Measurements from ENCODE around the gene ZNF782. TPM values are rescaled to one million over a fixed set of nuclear protein-coding genes. Genes with fewer than 3 reads are reported as not detected.

ZNF782 gene
- total and polyA plus RNA-seq, 2 donors (not counting 3 experiments of a cell fraction or from before 2014, with no cell fraction given), result 0.97 to 3.6 TPM

DNA sequence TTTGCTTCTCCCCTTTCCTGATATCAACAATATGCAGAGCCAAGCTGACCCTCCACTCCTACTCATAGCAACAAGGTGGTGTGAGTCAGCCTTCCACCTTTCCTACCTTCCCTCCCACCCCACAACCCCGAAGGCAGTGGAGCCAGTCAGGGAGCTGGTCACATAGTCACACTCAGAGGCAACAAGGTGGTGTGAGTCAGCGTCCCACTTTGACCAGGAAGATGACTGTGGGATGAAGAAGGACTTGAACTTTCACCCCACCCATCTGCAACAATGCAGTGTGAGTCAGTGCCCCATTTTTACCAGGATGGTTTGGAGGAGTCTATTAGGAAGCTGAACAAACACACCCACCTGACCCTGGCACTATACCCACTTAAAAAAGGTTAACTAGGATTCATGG is 30.1 kb upstream of the ZNF782 start:
- ChIA-PET CTCF (interaction anchor here (0.8 to 1.1 kb wide), 2 partner anchors 9 to 27 kb away, joined by 3 to 4 read pairs; no protein-coding TSS in a partner anchor), POLR2A (no interaction called here)
- Histone ChIP-seq H3K4me1 (ENCODE audit: control insufficient read depth, extremely low read depth, insufficient read depth, low read length) (peaks cover 13% of the 10 kb centered on the region), H3K9me3 (replicated peaks; ENCODE audit: control insufficient read depth, insufficient read depth, low read length) (no peaks in the 10 kb centered on the region), H3K27me3 (ENCODE audit: control insufficient read depth in 2 of 2, insufficient read depth in 2 of 2, low read length in 2 of 2) (no peaks in the 10 kb centered on the region), H4K20me1 (replicated peaks; ENCODE audit: control insufficient read depth, extremely low read depth, insufficient read depth, low read length) (no peaks in the 10 kb centered on the region), H3K9ac (replicated peaks; ENCODE audit: extremely low read depth, insufficient read depth, low read length) (no peak overlapping the region), H3K4me3 (replicated peaks in 1 of 3; ENCODE audit: insufficient read depth in 1 of 3, low read depth in 1 of 3, low read length in 3 of 3) (no peak overlapping the region), H3K36me3 (ENCODE audit: control insufficient read depth in 2 of 2, extremely low read depth in 1 of 2, insufficient read depth in 2 of 2, low read length in 2 of 2) (no peaks in the 10 kb centered on the region), H3K79me2 (ENCODE audit: control insufficient read depth, insufficient read depth, low read length) (no peaks in the 10 kb centered on the region), H3K9me1 (replicated peaks; ENCODE audit: control insufficient read depth, extremely low read depth, insufficient read depth, low read length) (no peaks in the 10 kb centered on the region), H3K27ac (ENCODE audit: insufficient read depth, low read depth, low read length) (no peak overlapping the region), H2AFZ (ENCODE audit: low read depth, low read length) (no peak overlapping the region), H3K4me2 (ENCODE audit: insufficient read depth, low read length) (no peak overlapping the region)
- DNase-seq (ENCODE audit: low read depth, low spot score), result peak; percentile 80
- intact Hi-C loops (cut with micrococcal nuclease) (no loop called here), dilution Hi-C loops (cut with MboI; ENCODE audit: extremely low pct_ligation_motif_present, low sequenced_read_pairs) (no loop called here)
- BruUV-seq (replicated peaks), result no TSS peak
- peak; percentile 87 for FAIRE-seq
- no peak for TF ChIP-seq POLR2A (IDR thresholded peaks at IDR 0.05; ENCODE audit: low read depth, low read length)
- TF ChIP-seq EZH2 (IDR thresholded peaks at IDR 0.05; ENCODE audit: borderline replicate concordance, low read depth, low read length, severe bottlenecking), result no peak
- TF ChIP-seq FOS (IDR thresholded peaks at IDR 0.05; ENCODE audit: borderline replicate concordance, insufficient read depth, low read length), result peak; percentile 98
- TF ChIP-seq POLR2AphosphoS5 (IDR thresholded peaks at IDR 0.05; ENCODE audit: insufficient read depth, low read depth, low read length), result peak; percentile 70
- TF ChIP-seq MYC (IDR thresholded peaks at IDR 0.05; ENCODE audit: low read depth, low read length), result no peak
- TF ChIP-seq JUN (IDR thresholded peaks at IDR 0.05; ENCODE audit: borderline replicate concordance, insufficient read depth, insufficient read length, low read depth), result peak; percentile 70
- TF ChIP-seq GATA2 (IDR thresholded peaks at IDR 0.05; ENCODE audit: insufficient read depth, insufficient read length, low read depth, low read length), result peak; percentile 37

DNA sequence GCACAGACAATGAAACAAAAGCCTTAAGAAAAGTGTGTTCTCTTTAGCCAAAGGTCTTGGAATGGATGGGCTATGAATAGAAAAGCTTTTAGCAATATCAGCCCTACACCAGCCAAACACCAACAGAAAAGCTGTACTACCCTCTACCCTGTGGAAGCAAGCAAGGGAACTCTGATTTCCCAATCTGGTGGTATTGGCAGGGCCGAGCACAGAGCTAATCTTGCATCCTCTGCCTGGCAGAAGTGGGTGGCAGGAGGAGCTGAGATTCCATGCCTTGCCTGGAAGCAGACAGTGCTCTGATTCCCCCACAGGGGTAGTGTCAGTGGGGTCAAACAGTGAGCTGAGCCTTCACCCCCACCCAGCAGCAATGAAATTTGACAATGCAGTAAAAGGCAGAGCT is 29.6 kb upstream of the ZNF782 start:
- no peak overlapping the region for H2AFZ ChIP-seq (ENCODE audit: low read depth, low read length)

More for the DNA sequence above, 29.6 kb upstream of the ZNF782 start:
- no peaks in the 10 kb centered on the region for H3K9me1 ChIP-seq (replicated peaks; ENCODE audit: control insufficient read depth, extremely low read depth, insufficient read depth, low read length)
- FAIRE-seq (no peak), DNase-seq (ENCODE audit: low read depth, low spot score) (no peak)
- no peaks in the 10 kb centered on the region for H3K79me2 ChIP-seq (ENCODE audit: control insufficient read depth, insufficient read depth, low read length)
- H3K9ac ChIP-seq (replicated peaks; ENCODE audit: extremely low read depth, insufficient read depth, low read length), result no peak overlapping the region
- dilution Hi-C loops (cut with MboI; ENCODE audit: extremely low pct_ligation_motif_present, low sequenced_read_pairs) (no loop called here), intact Hi-C loops (cut with micrococcal nuclease) (no loop called here)
- POLR2A ChIA-PET, result interaction anchor here (0.9 kb wide), 1 partner anchor 743 kb away, joined by 3 read pairs; no protein-coding TSS in a partner anchor
- CTCF ChIA-PET, result interaction anchor here (1.1 kb wide), 1 partner anchor 9 kb away, joined by 4 read pairs; no protein-coding TSS in a partner anchor
- H3K4me2 ChIP-seq (ENCODE audit: insufficient read depth, low read length), result no peak overlapping the region
- H3K27ac ChIP-seq (ENCODE audit: insufficient read depth, low read depth, low read length), result no peak overlapping the region
- TF ChIP-seq, protein P1, sequence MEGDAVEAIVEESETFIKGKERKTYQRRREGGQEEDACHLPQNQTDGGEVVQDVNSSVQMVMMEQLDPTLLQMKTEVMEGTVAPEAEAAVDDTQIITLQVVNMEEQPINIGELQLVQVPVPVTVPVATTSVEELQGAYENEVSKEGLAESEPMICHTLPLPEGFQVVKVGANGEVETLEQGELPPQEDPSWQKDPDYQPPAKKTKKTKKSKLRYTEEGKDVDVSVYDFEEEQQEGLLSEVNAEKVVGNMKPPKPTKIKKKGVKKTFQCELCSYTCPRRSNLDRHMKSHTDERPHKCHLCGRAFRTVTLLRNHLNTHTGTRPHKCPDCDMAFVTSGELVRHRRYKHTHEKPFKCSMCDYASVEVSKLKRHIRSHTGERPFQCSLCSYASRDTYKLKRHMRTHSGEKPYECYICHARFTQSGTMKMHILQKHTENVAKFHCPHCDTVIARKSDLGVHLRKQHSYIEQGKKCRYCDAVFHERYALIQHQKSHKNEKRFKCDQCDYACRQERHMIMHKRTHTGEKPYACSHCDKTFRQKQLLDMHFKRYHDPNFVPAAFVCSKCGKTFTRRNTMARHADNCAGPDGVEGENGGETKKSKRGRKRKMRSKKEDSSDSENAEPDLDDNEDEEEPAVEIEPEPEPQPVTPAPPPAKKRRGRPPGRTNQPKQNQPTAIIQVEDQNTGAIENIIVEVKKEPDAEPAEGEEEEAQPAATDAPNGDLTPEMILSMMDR (IDR thresholded peaks at IDR 0.05; ENCODE audit: extremely low read depth in 1 of 2, insufficient read depth in 1 of 2, low read depth in 1 of 2, low read length in 2 of 2), result no peak
- TF ChIP-seq MYC (IDR thresholded peaks at IDR 0.05; ENCODE audit: low read depth, low read length), result no peak
- no peak for TF ChIP-seq FOS (IDR thresholded peaks at IDR 0.05; ENCODE audit: borderline replicate concordance, insufficient read depth, low read length)
- no peaks in the 10 kb centered on the region for H3K36me3 ChIP-seq (ENCODE audit: control insufficient read depth in 2 of 2, extremely low read depth in 1 of 2, insufficient read depth in 2 of 2, low read length in 2 of 2)
- H3K4me3 ChIP-seq (replicated peaks in 1 of 3; ENCODE audit: insufficient read depth in 1 of 3, low read depth in 1 of 3, low read length in 3 of 3), result no peak overlapping the region
- H3K9me3 ChIP-seq (replicated peaks; ENCODE audit: control insufficient read depth, insufficient read depth, low read length), result no peaks in the 10 kb centered on the region
- H3K27me3 ChIP-seq (ENCODE audit: control insufficient read depth in 2 of 2, insufficient read depth in 2 of 2, low read length in 2 of 2), result no peaks in the 10 kb centered on the region
- H4K20me1 ChIP-seq (replicated peaks; ENCODE audit: control insufficient read depth, extremely low read depth, insufficient read depth, low read length), result no peaks in the 10 kb centered on the region
- H3K4me1 ChIP-seq (ENCODE audit: control insufficient read depth, extremely low read depth, insufficient read depth, low read length), result peaks cover 13% of the 10 kb centered on the region
- BruUV-seq (replicated peaks), result no TSS peak
